T-helper 2 cell treated with Interferon-gamma antibody and Interleukin-4, amounts not matched to agents 100 ng/mL and 5 ng/mL, for 36 hours (primary cell): Measurements from ENCODE around the gene RPH3AL. TPM values are rescaled to one million over a fixed set of nuclear protein-coding genes. Genes with fewer than 3 reads are reported as not detected.

Experiments
- intact Hi-C: fragments of 100-400 bp; cut with micrococcal nuclease; formaldehyde crosslinking; loops from one replicate; pipeline ENCODE4 v1.15.1; 2023
- total RNA-seq: library from RNA; stranded (reverse); gene quantifications from 2 replicates; pipeline ENCODE4 v1.2.3, GENCODE V29; 2022

The RPH3AL gene
- total RNA-seq, 1 donor from 2014 or later = 4.9 TPM

DNA sequence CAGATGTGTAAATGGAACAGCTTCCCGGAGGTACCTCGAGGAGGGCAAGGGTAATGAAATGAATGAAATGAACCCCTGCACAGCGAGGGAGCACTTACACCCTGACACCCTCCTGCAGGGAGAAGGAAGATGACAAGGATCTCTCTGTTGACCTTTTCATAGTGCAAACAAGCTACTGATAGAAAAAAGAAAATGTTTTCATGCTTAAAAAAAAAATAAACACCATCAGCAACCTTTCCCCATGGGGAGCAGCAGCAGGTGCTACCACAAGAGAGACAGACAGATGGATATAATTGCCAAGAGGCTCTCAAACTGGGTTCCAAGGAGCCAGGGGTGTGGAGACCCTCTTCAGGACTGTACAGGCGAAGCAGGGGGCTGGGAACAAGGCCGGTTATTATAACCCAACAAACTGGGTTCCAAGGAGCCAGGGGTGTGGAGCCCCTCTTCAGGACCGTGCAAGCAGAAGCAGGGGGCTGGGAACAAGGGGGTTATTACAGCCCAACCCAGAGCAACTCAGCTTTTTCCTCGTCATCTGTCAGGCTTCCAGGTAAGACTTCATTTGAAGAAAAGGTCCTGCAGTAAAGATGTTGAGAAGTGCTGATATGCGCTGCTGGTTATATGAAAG, 718 bp upstream of the RPH3AL start:
- intact Hi-C loops = no loop called here

- intact Hi-C loops = no loop called here
Measured at GRCh38 chr17:351875-352420, 659 bp downstream of the RPH3AL start.

DNA sequence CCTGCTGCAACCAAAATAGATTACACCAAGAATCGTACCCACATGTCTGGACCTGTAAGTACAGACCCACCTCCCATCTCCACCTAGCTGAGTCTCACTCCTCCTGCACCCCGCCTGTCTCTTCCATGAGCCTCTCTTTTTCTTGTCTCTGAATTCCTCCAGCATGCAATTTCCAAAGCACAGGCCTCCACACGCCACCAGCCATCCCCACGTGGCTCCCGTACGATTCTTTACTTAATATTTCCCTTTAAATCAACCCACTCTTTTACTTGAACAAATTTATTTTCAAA, 1.2 kb downstream of the RPH3AL start:
- intact Hi-C loops = no loop called here

DNA sequence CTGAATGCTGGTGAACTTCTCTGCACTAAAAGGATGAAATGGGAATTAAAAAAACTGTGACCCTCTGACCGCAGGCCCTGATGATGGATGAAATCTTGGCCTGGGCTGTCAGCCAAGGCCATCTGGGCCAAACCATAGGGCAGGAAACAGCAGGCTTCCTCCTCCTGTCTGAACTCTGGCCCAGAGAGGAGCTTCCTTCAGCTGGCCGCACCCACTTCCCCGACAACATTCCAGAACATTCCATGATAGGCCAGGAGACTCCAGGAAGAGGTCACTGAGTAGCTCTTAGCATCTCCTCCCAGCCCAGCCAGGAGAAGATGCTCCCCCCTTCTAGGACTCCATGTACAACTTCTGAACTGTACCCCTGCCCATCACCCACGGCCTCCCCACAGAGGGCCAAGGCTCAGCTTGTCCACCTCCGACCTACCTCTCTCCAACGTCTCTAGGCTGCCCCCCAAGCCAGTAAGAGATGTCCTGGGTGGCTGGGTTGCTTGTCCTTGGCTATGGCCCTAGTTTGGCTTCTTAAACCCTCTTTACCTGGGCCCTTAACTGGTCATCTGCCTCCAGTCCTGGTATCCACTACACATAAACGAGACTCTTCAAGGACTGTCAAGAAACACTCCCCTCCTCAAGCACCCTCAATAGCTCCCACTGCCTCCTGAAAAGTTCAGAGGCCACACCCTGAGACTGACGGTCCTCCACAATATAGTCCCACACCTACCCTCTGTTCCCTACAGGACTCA, 1.7 kb downstream of the RPH3AL start:
- intact Hi-C loops = no loop called here

GRCh38 chr17:349666-350065, 2.9 kb downstream of the RPH3AL start:
- intact Hi-C loops = no loop called here

GRCh38 chr17:348692-349425, 3.7 kb downstream of the RPH3AL start:
- intact Hi-C loops = no loop called here

DNA sequence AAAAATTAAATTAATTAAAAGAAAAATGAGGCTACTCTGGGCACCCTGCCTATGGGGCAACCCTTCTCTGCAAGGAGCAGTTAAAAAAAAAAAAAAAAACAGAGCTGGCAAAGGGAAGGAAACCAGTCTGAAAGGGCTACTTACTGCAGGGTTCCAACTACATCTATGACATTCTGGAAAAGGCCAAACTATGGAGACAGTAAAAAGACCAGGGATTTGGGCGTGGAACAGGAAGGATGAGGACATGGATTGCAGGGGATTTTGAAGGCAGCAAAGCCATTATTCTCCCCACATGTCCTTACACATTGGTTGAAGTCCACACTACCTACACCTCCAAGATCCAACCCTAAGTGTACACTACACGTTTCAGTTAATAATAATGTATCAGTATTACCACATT, 4.6 kb downstream of the RPH3AL start:
- intact Hi-C loops = no loop called here

- intact Hi-C loops = no loop called here
Measured at GRCh38 chr17:347309-347899, 5.2 kb downstream of the RPH3AL start.

- intact Hi-C loops = no loop called here
Measured at GRCh38 chr17:345992-346785, 6.4 kb downstream of the RPH3AL start.

DNA sequence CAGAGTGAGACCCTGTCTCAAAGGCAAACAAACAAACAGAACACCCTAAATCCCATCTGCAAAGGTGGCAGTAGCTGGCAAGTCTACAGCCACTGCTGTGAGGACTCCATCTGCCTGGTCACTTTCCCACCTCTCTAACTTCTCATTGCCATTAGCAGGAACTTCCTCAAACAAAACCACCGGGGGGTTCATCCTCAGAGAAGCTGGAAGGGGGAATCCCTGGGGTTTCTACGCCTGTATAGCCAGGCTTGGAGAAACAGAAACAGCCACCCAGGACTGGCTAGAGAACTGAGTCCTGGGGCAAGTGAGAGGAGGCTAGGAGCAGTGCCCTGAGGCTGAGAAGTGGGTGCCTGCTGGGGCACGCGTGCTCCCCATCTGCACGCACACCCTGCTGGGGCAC, 7.3 kb downstream of the RPH3AL start:
- intact Hi-C loops = no loop called here

- intact Hi-C loops = no loop called here
Measured at GRCh38 chr17:343875-344752, 8.5 kb downstream of the RPH3AL start.

- intact Hi-C loops = no loop called here
Measured at GRCh38 chr17:343211-343610, 9.4 kb downstream of the RPH3AL start.

DNA sequence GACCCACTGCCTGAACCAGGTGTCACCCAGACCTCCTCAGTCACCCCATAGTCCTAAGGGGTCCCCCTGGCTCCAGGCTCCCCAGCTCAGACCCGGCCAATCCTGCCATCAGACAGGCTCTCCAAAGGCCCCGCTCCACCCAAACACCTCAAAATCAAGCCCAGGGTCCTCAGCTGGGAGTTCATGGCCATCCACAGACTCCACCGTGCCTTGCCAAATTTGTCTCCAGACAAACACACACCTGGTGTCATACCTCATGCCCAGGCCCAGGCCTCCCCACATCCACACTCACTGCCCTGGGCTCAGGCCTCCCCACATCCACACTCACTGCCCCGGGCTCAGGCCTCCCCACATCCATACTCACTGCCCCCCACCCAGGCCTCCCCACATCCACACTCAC, 12.5 kb downstream of the RPH3AL start:
- intact Hi-C loops = no loop called here

- intact Hi-C loops = no loop called here
Measured at GRCh38 chr17:339193-340061, 13.2 kb downstream of the RPH3AL start.

DNA sequence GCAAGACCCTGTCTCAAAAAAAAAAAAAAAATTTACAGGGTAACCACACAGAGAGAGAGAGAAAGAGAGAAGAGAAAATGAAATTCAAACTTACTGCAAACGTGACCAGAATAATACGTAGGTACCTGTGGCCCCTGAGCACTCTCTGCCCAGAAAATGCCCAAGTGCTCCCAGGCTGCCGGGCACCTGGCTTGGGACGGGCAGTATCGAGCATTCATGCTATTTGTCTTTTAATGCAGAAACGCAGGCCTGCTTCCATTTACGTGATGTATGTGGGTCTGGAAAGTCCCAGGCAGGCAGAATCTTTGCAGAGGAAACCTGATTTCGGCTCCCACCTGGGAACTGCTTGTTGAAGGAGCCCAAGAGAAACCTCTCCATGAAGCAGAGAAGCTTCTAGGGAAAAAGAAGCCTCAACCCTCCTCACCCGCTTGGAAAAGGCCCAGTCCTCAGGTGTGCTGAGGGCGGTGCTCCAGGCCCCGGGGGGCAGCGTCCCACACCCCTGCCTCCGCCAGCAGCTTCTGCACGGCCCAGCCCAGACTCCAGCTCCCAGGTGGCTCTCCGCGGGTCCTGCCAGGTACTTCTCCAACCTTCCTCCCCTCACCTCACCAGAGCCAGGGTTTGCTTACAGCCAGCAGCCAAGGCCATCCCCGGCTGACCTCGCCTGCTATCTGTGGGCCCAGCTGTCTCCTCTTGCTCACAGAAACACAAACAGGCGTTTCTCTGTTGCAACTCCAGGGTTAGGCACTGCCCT, 14.0 kb downstream of the RPH3AL start:
- intact Hi-C loops = no loop called here

DNA sequence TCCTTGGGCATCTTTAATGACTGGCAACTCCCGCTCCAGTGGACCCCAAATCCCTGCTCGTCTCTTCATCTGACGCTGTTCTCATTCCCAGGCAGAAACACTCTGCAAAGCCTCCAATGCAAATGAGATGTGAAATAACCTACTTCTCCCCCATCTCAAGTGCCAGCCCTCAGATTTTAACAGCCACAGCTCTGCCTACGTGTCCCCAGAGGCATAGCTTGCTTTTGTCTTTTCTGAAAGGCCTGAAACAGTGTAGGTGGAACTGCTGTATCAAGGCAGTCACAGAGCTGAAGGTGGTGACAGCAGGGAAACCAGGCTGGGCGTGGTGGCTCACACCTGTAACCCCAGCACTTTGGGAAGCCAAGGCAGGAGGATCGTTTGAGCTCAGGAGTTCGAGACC, 14.7 kb downstream of the RPH3AL start:
- intact Hi-C loops = no loop called here

DNA sequence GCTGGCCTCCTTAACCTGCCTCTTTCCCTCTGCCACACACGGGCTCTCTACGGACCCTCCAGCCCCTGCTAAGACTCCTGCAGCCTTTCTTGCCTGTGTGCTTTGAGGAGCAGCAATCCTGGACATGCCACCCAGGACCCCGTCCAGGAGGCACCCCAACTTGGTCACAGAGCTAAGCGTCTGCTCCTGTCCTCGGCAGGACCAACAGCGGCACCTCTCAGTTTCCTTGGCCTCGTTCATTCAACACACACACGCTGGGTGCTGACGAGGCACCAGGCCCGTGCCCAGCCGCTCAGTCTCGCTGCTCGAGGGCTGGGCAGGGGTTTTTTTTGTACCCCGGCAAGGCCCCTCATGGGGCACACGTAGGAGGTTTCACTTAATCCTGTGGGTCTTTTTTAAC, 15.2 kb downstream of the RPH3AL start:
- intact Hi-C loops = no loop called here

- intact Hi-C loops = no loop called here
Measured at GRCh38 chr17:337022-337420, 15.6 kb downstream of the RPH3AL start.
